NB4 (cell line): ENCODE results near the gene ZBTB49.
"Not testable (repeated sequence)": the region's sequence is repeated elsewhere in the genome, so short reads cannot be mapped to it uniquely, and the experiment has no call there.

Source experiments
- DNase-seq: peaks from one replicate; pipeline ENCODE4 v3.0.0; 2010; ENCODE audit warnings: low read depth
- H3K4me3 ChIP-seq: one replicate; pipeline ENCODE4 v1.5.1; 2011; ENCODE audit warnings: mild to moderate bottlenecking, low read depth, low read length, moderate library complexity
- CTCF ChIP-seq: IDR thresholded peaks from one replicate; pipeline ENCODE4 v1.5.1; 2012; ENCODE audit warnings: low read depth, low read length
- MAX ChIP-seq: IDR thresholded peaks from 2 replicates; pipeline ENCODE4 v1.6.1; 2011; ENCODE audit warnings: low read depth, low read length
- MYC ChIP-seq: IDR thresholded peaks from 2 replicates; pipeline ENCODE4 v1.6.1; 2011; ENCODE audit warnings: low read depth, low read length
- POLR2A ChIP-seq: IDR thresholded peaks from 2 replicates; pipeline ENCODE4 v1.6.1; 2011; ENCODE audit warnings: mild to moderate bottlenecking; ENCODE audit not compliant: insufficient read length; ENCODE audit errors: extremely low read depth

The ZBTB49 gene

GRCh38 chr4:4249866-4250265 is 40.2 kb upstream of the ZBTB49 start:
- TF ChIP-seq POLR2A (no peak), MAX (no peak), CTCF (no peak), MYC (no peak)
- H3K4me3 ChIP-seq = no peak overlapping the region
- DNase-seq = no peak

GRCh38 chr4:4254199-4254598 is 35.9 kb upstream of the ZBTB49 start:
- DNase-seq = no peak
- no peak overlapping the region for H3K4me3 ChIP-seq
- TF ChIP-seq POLR2A (no peak), MAX (no peak), CTCF (no peak), MYC (no peak)

GRCh38 chr4:4254666-4255065 is 35.4 kb upstream of the ZBTB49 start:
- H3K4me3 ChIP-seq = no peak overlapping the region
- TF ChIP-seq CTCF = no peak
- no peak for DNase-seq

GRCh38 chr4:4256799-4257198 is 33.3 kb upstream of the ZBTB49 start:
- no peak for DNase-seq
- TF ChIP-seq POLR2A (no peak), MYC (no peak), CTCF (no peak), MAX (no peak)

GRCh38 chr4:4257705-4258104 is 32.3 kb upstream of the ZBTB49 start:
- not testable (repeated sequence) for H3K4me3 ChIP-seq, DNase-seq

More at GRCh38 chr4:4256799-4257198, 33.3 kb upstream of the ZBTB49 start:
- no peak overlapping the region for H3K4me3 ChIP-seq

GRCh38 chr4:4259484-4260100 is 30.5 kb upstream of the ZBTB49 start:
- DNase-seq = no peak
- TF ChIP-seq CTCF (no peak), POLR2A (no peak), MAX (no peak), MYC (no peak)
- H3K4me3 ChIP-seq = no peak overlapping the region
